Measurements from ENCODE around the gene CAMTA1. TPM values are rescaled to one million over a fixed set of nuclear protein-coding genes. Genes with fewer than 3 reads are reported as not detected.

CAMTA1 gene
- total RNA-seq, 1 experiment from 2014 or later = 69.5 TPM

DNA sequence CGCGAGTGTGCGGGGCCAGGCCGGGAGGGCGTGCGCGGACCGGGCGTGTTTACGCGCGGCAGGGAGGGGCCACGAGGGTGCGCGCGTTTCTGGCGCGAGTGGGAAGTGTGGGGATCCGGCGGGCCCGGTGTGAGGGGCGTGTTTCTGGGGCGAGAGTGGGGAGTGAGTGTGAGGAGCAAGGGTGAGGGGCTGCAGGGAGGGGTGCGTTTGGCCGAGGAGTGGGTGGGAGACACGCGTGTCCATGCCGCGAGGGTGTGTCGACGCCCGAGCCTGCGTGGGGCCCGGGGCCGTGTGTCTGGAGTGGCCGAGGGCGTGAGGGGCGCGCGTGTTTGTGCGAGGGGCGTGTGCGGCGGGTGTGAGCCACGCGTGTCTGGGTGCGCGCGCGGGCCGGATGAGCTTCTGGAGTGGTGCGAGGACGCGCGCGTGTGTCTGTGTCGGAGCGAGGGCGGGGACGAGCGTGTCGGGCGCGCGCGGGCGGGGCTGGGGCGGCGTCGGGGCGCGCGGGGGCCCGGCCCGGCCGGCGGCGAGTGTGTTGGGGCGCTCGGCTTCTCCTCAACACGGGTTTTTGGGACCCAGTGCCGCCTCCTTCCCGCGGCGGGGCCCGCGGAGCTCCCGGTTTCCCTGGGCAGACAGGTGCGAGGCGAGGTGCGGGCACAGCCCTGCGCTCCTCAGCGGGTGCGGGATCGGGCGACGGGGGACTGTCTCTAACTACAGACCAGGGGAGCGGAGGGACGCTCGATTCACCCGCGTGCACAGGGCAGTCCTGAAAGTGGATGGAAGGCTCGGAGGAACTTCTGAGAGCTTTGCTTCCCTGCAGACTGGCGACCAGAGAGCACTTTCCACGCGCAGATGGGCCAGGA is 920.0 kb downstream of the CAMTA1 start (continued):
- TF ChIP-seq ELF1 (IDR thresholded peaks at IDR 0.05; ENCODE audit: borderline replicate concordance, low read depth) (no peak), RAD21 (IDR thresholded peaks at IDR 0.05; ENCODE audit: low read depth) (no peak)
- TF ChIP-seq, protein P1, sequence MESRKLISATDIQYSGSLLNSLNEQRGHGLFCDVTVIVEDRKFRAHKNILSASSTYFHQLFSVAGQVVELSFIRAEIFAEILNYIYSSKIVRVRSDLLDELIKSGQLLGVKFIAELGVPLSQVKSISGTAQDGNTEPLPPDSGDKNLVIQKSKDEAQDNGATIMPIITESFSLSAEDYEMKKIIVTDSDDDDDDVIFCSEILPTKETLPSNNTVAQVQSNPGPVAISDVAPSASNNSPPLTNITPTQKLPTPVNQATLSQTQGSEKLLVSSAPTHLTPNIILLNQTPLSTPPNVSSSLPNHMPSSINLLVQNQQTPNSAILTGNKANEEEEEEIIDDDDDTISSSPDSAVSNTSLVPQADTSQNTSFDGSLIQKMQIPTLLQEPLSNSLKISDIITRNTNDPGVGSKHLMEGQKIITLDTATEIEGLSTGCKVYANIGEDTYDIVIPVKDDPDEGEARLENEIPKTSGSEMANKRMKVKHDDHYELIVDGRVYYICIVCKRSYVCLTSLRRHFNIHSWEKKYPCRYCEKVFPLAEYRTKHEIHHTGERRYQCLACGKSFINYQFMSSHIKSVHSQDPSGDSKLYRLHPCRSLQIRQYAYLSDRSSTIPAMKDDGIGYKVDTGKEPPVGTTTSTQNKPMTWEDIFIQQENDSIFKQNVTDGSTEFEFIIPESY (IDR thresholded peaks at IDR 0.05; ENCODE audit: extremely low read depth, insufficient replicate concordance, low read length) = no peak
- TF ChIP-seq, protein P2, sequence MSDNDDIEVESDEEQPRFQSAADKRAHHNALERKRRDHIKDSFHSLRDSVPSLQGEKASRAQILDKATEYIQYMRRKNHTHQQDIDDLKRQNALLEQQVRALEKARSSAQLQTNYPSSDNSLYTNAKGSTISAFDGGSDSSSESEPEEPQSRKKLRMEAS (IDR thresholded peaks at IDR 0.05) = no peak

DNA sequence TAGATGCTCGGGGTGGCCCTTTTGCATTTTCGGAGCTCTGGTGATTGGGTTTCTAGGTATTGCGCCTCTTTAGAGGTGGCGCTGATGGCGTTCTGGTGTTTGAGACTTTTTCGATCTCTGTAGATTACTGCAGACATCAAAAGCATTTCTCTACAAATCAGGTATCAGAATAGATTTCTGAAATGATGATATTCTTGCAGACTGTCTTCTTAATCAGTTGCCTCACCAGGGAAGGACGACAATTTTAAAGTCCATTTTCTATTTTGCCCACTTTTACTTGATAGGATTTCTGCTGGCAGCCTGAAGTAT is 920.6 kb downstream of the CAMTA1 start:
- no peaks in the 10 kb centered on the region for H3K9me2 ChIP-seq (ENCODE audit: insufficient read depth)
- ChIA-PET POLR2A (no interaction called here), CTCF (no interaction called here), RAD21 (ENCODE audit: low non-redundant PET in 1 of 2, low total read pairs in 2 of 2, uncharacterized antibody in 2 of 2, unreplicated experiment in 2 of 2) (no interaction called here)
- H3K4me2 ChIP-seq (ENCODE audit: low read length) = peak overlapping the region; percentile 37; the same call in 1 of the 2 replicates
- H3K79me2 ChIP-seq (ENCODE audit: insufficient read depth, low read length) = peaks cover 6% of the 10 kb centered on the region; the same call in 1 of the 2 replicates
- no peaks in the 10 kb centered on the region for H3K9me3 ChIP-seq (ENCODE audit: control insufficient read depth in 1 of 2, insufficient read depth in 1 of 2, low read depth in 1 of 2, low read length in 2 of 2)
- BruUV-seq (replicated peaks) = no TSS peak
- ATAC-seq (no peak), DNase-seq (ENCODE audit: low read depth, low spot score) (no peak)
- intact Hi-C loops (cut with micrococcal nuclease) = no loop called here
- no peak overlapping the region for H2AFZ ChIP-seq (ENCODE audit: low read depth, low read length, poor library complexity, severe bottlenecking)
- H3K4me3 ChIP-seq (replicated peaks in 1 of 2; ENCODE audit: low read depth in 1 of 2, low read length in 2 of 2) = no peak overlapping the region
- H3K4me1 ChIP-seq (ENCODE audit: control insufficient read depth in 1 of 2, insufficient read depth in 2 of 2, low read length in 2 of 2) = peaks cover 5 to 14% of the 10 kb centered on the region in 2 experiments; a peak in 3 of 4 replicates
- no peaks in the 10 kb centered on the region for H4K20me1 ChIP-seq (ENCODE audit: insufficient read depth)
- peaks cover 3% of the 10 kb centered on the region; the same call in 1 of the 2 replicates for H3K27me3 ChIP-seq (ENCODE audit: insufficient read depth, low read length)
- no peak overlapping the region for H3K9ac ChIP-seq (ENCODE audit: low read length)
- no peak overlapping the region for H3K27ac ChIP-seq (ENCODE audit: low read depth, low read length)
- no peaks in the 10 kb centered on the region; a peak in 1 of 4 replicates for H3K36me3 ChIP-seq (ENCODE audit: control insufficient read depth in 1 of 2, insufficient read depth in 2 of 2, low read length in 2 of 2)
- no peak for TF ChIP-seq SP1 (IDR thresholded peaks at IDR 0.05; ENCODE audit: low read depth)
- TF ChIP-seq, protein P3, sequence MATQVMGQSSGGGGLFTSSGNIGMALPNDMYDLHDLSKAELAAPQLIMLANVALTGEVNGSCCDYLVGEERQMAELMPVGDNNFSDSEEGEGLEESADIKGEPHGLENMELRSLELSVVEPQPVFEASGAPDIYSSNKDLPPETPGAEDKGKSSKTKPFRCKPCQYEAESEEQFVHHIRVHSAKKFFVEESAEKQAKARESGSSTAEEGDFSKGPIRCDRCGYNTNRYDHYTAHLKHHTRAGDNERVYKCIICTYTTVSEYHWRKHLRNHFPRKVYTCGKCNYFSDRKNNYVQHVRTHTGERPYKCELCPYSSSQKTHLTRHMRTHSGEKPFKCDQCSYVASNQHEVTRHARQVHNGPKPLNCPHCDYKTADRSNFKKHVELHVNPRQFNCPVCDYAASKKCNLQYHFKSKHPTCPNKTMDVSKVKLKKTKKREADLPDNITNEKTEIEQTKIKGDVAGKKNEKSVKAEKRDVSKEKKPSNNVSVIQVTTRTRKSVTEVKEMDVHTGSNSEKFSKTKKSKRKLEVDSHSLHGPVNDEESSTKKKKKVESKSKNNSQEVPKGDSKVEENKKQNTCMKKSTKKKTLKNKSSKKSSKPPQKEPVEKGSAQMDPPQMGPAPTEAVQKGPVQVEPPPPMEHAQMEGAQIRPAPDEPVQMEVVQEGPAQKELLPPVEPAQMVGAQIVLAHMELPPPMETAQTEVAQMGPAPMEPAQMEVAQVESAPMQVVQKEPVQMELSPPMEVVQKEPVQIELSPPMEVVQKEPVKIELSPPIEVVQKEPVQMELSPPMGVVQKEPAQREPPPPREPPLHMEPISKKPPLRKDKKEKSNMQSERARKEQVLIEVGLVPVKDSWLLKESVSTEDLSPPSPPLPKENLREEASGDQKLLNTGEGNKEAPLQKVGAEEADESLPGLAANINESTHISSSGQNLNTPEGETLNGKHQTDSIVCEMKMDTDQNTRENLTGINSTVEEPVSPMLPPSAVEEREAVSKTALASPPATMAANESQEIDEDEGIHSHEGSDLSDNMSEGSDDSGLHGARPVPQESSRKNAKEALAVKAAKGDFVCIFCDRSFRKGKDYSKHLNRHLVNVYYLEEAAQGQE (IDR thresholded peaks at IDR 0.05; ENCODE audit: low read depth) = no peak
- TF ChIP-seq POLR2A (IDR thresholded peaks at IDR 0.05; ENCODE audit: borderline replicate concordance, extremely low read depth, insufficient read depth, insufficient read length) = no peak
- TF ChIP-seq, protein P2 (IDR thresholded peaks at IDR 0.05) = no peak
- TF ChIP-seq YY1 (IDR thresholded peaks at IDR 0.05; ENCODE audit: extremely low read depth, insufficient replicate concordance, low read depth, low read length) = no peak
- no peak for TF ChIP-seq ZNF274 (IDR thresholded peaks at IDR 0.05; ENCODE audit: low read depth, low read length)
- no peak for TF ChIP-seq RAD21 (IDR thresholded peaks at IDR 0.05; ENCODE audit: low read depth)
- TF ChIP-seq CEBPB (IDR thresholded peaks at IDR 0.05; ENCODE audit: low read depth) = no peak
- no peak for TF ChIP-seq SRF (IDR thresholded peaks at IDR 0.05; ENCODE audit: low read depth)
- no peak for TF ChIP-seq EZH2 (IDR thresholded peaks at IDR 0.05)
- no peak for TF ChIP-seq EGR1 (IDR thresholded peaks at IDR 0.05; ENCODE audit: low read depth)
- TF ChIP-seq TCF7L2 (IDR thresholded peaks at IDR 0.05; ENCODE audit: borderline replicate concordance, extremely low read depth, insufficient read depth, insufficient read length) = no peak
- no peak for TF ChIP-seq JUND (IDR thresholded peaks at IDR 0.05)
- TF ChIP-seq, protein P4, sequence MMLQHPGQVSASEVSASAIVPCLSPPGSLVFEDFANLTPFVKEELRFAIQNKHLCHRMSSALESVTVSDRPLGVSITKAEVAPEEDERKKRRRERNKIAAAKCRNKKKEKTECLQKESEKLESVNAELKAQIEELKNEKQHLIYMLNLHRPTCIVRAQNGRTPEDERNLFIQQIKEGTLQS (IDR thresholded peaks at IDR 0.05) = no peak
- TF ChIP-seq ELF1 (IDR thresholded peaks at IDR 0.05; ENCODE audit: borderline replicate concordance, low read depth) = no peak
- no peak for TF ChIP-seq ZFX (IDR thresholded peaks at IDR 0.05)
- TF ChIP-seq SIN3A (IDR thresholded peaks at IDR 0.05; ENCODE audit: low read depth) = no peak
- TF ChIP-seq CBX3 (IDR thresholded peaks at IDR 0.05; ENCODE audit: low read depth) = no peak
- no peak for TF ChIP-seq POLR2AphosphoS5 (IDR thresholded peaks at IDR 0.05; ENCODE audit: low read depth, low read length)

Data from HCT116 (cell line).